Right atrium auricular region (tissue), 2 donors: ENCODE measurements around the gene TSSK6. TPM values are rescaled to one million over a fixed set of nuclear protein-coding genes. Genes with fewer than 3 reads are reported as not detected.

Source experiments
- DNase-seq: peaks from one replicate; pipeline ENCODE4 v3.0.0-alpha.2; 2019; ENCODE audit warnings: low spot score
- H3K27ac ChIP-seq, 2 donors: fragments of 200-600 bp; sonication (generic); 1 replicate in 1 of 2; 2 replicates in 1 of 2; pipeline ENCODE4 v1.5.1; 2016 to 2019
- H3K27me3 ChIP-seq, 2 donors: fragments of 200-600 bp; sonication (generic); one replicate each; pipeline versions ENCODE4 v1.5.1 to v1.6.0; 2017 to 2019
- H3K36me3 ChIP-seq: fragments of 200-600 bp; sonication (generic); one replicate; pipeline ENCODE4 v1.5.1; 2016
- H3K4me1 ChIP-seq, 2 donors: fragments of 200-600 bp; sonication (generic); one replicate each; pipeline versions ENCODE4 v1.5.1 to v1.6.0; 2017 to 2019
- H3K4me3 ChIP-seq, 2 donors: fragments of 200-600 bp; sonication (generic); 1 replicate in 1 of 2; 2 replicates in 1 of 2; pipeline ENCODE4 v1.5.1; 2017 to 2019; ENCODE audit warnings: mild to moderate bottlenecking in 1 of 2, moderate library complexity in 1 of 2
- H3K9me3 ChIP-seq, 2 donors: fragments of 200-600 bp; sonication (generic); one replicate each; pipeline ENCODE4 v1.5.1; 2019
- total RNA-seq, 2 donors: library from RNA; depleted of rRNA; stranded (reverse); fragments of >200 nt; gene quantifications; one replicate each; pipeline ENCODE4 v1.1.0, GENCODE V29; 2016
- TF ChIP-seq, protein P1 (sequence below), 2 donors: fragments of 200-600 bp; sonication (generic); IDR thresholded peaks; one replicate each; pipeline ENCODE4 v1.5.1; 2019; ENCODE audit warnings: antibody characterized with exemption in 2 of 2

TSSK6 gene
- total RNA-seq, 2 donors from 2014 or later = 1.2 to 1.3 TPM

DNA sequence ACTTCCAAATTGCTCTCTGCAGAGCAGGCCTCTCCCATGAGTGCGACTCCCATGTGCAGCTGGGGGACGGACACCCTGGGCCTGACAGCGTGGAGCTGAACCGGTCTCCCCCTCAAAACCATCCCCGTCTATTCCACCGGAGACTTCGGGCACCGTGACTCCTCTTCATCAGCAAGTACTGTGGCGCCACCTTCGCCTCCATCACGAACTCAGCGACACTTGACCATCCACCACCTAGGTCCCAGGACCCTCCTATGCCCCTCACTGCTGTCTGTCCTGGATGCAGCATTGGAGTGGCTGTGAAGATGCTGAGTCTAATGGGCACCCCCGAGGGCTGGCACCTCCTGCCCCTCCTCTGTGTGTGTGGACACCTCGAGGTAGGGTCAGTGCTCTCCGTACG is 43.3 kb upstream of the TSSK6 start:
- Histone ChIP-seq H3K4me1 (no peaks in the 10 kb centered on the region), H3K27me3 (no peaks in the 10 kb centered on the region), H3K4me3 (no peak overlapping the region), H3K27ac (no peak overlapping the region), H3K36me3 (no peaks in the 10 kb centered on the region), H3K9me3 (no peaks in the 10 kb centered on the region)
- TF ChIP-seq, protein P1, sequence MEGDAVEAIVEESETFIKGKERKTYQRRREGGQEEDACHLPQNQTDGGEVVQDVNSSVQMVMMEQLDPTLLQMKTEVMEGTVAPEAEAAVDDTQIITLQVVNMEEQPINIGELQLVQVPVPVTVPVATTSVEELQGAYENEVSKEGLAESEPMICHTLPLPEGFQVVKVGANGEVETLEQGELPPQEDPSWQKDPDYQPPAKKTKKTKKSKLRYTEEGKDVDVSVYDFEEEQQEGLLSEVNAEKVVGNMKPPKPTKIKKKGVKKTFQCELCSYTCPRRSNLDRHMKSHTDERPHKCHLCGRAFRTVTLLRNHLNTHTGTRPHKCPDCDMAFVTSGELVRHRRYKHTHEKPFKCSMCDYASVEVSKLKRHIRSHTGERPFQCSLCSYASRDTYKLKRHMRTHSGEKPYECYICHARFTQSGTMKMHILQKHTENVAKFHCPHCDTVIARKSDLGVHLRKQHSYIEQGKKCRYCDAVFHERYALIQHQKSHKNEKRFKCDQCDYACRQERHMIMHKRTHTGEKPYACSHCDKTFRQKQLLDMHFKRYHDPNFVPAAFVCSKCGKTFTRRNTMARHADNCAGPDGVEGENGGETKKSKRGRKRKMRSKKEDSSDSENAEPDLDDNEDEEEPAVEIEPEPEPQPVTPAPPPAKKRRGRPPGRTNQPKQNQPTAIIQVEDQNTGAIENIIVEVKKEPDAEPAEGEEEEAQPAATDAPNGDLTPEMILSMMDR (IDR thresholded peaks at IDR 0.05) = no peak
- no peak for DNase-seq

DNA sequence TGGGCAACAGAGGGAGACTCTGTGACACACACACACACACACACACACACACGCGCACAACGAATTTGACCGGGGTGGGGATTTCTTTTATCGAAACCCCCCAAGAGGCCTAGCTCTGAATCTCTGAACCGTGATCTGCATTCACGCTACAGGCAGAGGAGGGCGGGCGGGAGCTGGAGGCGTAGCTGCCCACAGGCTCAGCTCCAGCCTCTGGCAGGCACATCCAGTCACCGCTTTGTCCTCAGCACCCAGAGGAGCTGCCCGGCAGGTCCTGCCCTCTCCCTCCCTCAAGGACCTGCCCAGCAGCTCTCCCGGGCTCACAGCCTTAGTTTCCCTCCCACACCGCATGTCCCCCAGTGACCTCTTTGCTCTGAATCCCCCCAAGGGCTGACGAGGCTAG is 42.7 kb upstream of the TSSK6 start:
- no peak for DNase-seq
- no peaks in the 10 kb centered on the region for H3K4me1 ChIP-seq
- H3K36me3 ChIP-seq = no peaks in the 10 kb centered on the region
- H3K27ac ChIP-seq = no peak overlapping the region
- H3K9me3 ChIP-seq = no peaks in the 10 kb centered on the region
- no peak overlapping the region for H3K4me3 ChIP-seq
- no peaks in the 10 kb centered on the region for H3K27me3 ChIP-seq
- TF ChIP-seq, protein P1 (IDR thresholded peaks at IDR 0.05) = no peak

DNA sequence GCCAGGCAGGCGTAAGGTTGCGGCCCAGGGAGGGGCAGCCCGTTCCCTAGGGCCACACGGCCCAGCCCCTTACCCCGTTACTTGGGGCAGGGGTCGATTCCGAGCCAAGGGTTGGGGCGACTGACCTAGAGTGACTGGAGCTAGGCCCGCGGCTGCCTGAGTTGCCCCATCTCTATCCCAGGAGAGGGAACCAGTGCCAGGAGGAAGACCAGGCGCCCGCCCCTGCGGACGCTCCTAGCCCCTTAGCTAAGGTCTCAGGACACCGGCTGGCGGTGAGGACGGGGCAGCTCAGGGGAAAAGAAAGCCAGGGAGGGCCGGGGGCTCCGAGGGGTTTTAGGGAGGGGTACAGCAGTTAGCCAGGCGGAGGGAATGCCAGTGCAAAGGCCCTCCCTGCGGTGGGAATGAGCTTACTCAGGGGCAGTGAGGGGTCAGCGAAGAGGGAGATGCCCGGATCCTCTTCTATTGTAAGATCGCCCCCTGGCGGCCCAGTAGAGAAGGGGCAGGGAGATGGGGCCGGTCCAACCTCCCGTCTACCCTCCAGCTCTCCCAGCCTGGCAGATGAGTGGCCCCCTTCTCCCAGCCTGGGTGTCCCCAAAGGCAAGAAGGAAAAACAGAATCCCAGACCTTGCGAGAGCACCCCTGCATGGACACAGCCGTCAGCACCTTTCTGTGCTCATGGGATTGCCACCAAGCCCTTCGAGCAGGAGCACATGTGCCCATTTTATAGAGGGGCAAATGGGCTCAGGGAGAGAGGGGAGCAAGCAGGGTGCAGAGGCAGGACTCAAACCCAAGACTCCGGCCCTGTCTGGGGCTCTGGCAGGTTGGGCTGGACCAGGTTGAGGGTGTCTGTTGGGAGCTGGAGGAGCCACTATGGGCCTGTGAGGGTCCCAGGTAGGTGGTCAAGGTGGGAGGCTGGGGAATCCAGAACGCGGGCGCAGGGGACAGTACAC is 39.0 kb upstream of the TSSK6 start:
- Histone ChIP-seq H3K27me3 (no peaks in the 10 kb centered on the region), H3K36me3 (no peaks in the 10 kb centered on the region), H3K9me3 (no peaks in the 10 kb centered on the region), H3K27ac (no peak overlapping the region), H3K4me1 (no peaks in the 10 kb centered on the region), H3K4me3 (no peak overlapping the region)
- no peak for DNase-seq
- TF ChIP-seq, protein P1 (IDR thresholded peaks at IDR 0.05) = peak; percentile 63 to 80

DNA sequence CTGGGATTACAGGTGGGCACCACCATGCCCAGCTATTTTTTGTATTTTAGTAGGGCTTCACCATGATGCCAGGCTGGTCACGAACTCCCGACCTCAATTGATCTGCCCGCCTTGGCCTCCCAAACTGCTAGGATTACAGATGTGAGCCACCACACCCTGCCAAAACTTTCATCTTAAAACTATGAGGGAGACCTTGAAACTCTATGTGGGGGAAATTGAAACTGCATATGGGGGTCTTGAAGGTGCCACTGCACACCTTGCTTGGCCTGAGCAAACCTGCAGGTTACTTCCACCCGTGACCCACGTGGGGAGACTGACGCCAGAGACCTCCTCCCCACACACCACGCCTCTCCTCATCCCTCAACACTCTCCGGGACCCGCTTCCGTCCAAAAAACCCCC is 38.3 kb upstream of the TSSK6 start:
- H3K27me3 ChIP-seq = no peaks in the 10 kb centered on the region
- H3K36me3 ChIP-seq = no peaks in the 10 kb centered on the region

DNA sequence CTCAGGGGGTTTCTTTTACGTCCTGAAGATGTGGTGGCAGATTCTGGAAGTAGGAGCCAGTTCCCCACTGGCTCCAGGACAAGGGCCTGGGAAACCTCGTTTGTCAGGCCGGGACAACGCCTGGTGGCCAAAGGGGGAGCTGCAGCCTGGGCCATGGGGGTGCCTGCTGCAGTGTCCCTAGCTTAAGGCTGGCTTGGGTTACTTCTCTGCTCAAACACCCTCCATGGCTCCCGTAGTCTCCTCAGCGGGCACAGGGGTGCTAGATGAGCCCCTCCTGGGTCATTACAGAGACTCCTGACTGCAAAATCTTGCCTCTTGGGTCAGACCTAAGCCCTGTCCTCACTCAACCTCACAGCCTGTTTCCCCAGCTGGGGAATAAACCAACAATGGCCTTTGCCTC is 37.5 kb upstream of the TSSK6 start:
- H3K27me3 ChIP-seq = no peaks in the 10 kb centered on the region
- H3K9me3 ChIP-seq = no peaks in the 10 kb centered on the region
- no peak overlapping the region for H3K4me3 ChIP-seq
- peaks cover 0 to 7% of the 10 kb centered on the region in 2 donors for H3K4me1 ChIP-seq
- DNase-seq = no peak
- TF ChIP-seq, protein P1 (IDR thresholded peaks at IDR 0.05) = peak in 1 of 2 donors; percentile 49
- no peaks in the 10 kb centered on the region for H3K36me3 ChIP-seq
- H3K27ac ChIP-seq = no peak overlapping the region

More for the DNA sequence above, 38.3 kb upstream of the TSSK6 start:
- Histone ChIP-seq H3K4me1 (no peaks in the 10 kb centered on the region), H3K27ac (no peak overlapping the region), H3K4me3 (no peak overlapping the region), H3K9me3 (no peaks in the 10 kb centered on the region)
- no peak for DNase-seq
- TF ChIP-seq, protein P1 (IDR thresholded peaks at IDR 0.05) = no peak
